Gastrocnemius medialis (tissue), 4 donors: ENCODE measurements around the gene VSIG8.

Experiments used
- POLR2A ChIP-seq, 2 donors: fragments of 450-650 bp; IDR thresholded peaks; one replicate each; pipeline ENCODE4 v1.6.1; 2017; ENCODE audit warnings: antibody characterized with exemption in 2 of 2, mild to moderate bottlenecking in 2 of 2, moderate library complexity in 2 of 2
- TF ChIP-seq, protein P1 (sequence below), 5 experiments: fragments of 450-650 bp in 3 of 5; fragments of 200-600 bp in 2 of 5; sonication (generic) in 2 of 5; IDR thresholded peaks in 4 of 5; conservative IDR thresholded peaks in 1 of 5; 1 replicate in 4 of 5; 2 replicates in 1 of 5; pipeline ENCODE4 v1.5.1; 2016 to 2019; ENCODE audit warnings: antibody characterized with exemption in 5 of 5, mild to moderate bottlenecking in 3 of 5, moderate library complexity in 3 of 5

DNA sequence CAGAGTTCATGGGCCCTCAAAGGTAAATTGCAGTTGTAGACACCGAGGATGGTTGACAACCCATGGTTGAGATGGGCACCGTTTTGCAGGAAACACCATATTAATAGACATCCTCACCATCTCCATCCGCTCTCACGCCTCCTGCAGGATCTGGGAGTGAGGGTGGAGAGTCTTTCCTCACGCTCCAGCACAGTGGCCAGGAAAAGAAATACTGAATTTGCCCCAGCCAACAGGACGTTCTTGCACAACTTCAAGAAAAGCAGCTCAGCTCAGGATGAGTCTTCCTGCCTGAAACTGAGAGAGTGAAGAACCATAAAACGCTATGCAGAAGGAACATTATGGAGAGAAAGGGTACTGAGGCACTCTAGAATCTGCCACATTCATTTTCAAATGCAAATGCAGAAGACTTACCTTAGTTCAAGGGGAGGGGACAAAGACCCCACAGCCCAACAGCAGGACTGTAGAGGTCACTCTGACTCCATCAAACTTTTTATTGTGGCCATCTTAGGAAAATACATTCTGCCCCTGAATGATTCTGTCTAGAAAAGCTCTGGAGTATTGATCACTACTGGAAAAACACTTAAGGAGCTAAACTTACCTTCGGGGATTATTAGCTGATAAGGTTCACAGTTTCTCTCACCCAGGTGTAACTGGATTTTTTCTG is 26.5 kb downstream of the VSIG8 start:
- TF ChIP-seq, protein P1, sequence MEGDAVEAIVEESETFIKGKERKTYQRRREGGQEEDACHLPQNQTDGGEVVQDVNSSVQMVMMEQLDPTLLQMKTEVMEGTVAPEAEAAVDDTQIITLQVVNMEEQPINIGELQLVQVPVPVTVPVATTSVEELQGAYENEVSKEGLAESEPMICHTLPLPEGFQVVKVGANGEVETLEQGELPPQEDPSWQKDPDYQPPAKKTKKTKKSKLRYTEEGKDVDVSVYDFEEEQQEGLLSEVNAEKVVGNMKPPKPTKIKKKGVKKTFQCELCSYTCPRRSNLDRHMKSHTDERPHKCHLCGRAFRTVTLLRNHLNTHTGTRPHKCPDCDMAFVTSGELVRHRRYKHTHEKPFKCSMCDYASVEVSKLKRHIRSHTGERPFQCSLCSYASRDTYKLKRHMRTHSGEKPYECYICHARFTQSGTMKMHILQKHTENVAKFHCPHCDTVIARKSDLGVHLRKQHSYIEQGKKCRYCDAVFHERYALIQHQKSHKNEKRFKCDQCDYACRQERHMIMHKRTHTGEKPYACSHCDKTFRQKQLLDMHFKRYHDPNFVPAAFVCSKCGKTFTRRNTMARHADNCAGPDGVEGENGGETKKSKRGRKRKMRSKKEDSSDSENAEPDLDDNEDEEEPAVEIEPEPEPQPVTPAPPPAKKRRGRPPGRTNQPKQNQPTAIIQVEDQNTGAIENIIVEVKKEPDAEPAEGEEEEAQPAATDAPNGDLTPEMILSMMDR (IDR thresholded peaks at IDR 0.05 in 4 of 5, conservative IDR thresholded peaks at IDR 0.05 in 1 of 5), result peak in 1 of 5 experiments; percentile 17
- TF ChIP-seq POLR2A (IDR thresholded peaks at IDR 0.05), result no peak
